ENCODE measurements around the gene BICDL1. TPM values are rescaled to one million over a fixed set of nuclear protein-coding genes. Genes with fewer than 3 reads are reported as not detected.

The BICDL1 gene
- total and polyA plus RNA-seq, 10 of the 15 experiments (the other 5 are each of a cell fraction or from before 2014, with no cell fraction given) = 0.72 to 12.3 (median 4.2) TPM

- TF ChIP-seq JUND (IDR thresholded peaks at IDR 0.05; ENCODE audit: low read depth, low read length) (peak; percentile 45; the same call in 1 of the 2 replicates), BACH1 (IDR thresholded peaks at IDR 0.05; ENCODE audit: borderline replicate concordance) (peak; percentile 100), NR2C1 (IDR thresholded peaks at IDR 0.05) (no peak), ZNF24 (IDR thresholded peaks at IDR 0.05) (no peak), NFYB (IDR thresholded peaks at IDR 0.05; ENCODE audit: insufficient read depth, low read depth, low read length) (peak; percentile 93), RELB (IDR thresholded peaks at IDR 0.05; ENCODE audit: low read depth) (no peak), EP300 (IDR thresholded peaks at IDR 0.05; ENCODE audit: borderline replicate concordance in 1 of 2, control insufficient read depth in 1 of 2, low read depth in 2 of 2, low read length in 2 of 2) (peak in 1 of 2 experiments; percentile 56; a peak in 1 of 4 replicates), YY1 (IDR thresholded peaks at IDR 0.05; ENCODE audit: low read depth, low read length) (peak; percentile 80; the same call in 1 of the 2 replicates), SPI1 (IDR thresholded peaks at IDR 0.05; ENCODE audit: borderline replicate concordance, insufficient read depth, low read depth, low read length) (peak; percentile 46; the same call in 1 of the 2 replicates), RFX5 (IDR thresholded peaks at IDR 0.05; ENCODE audit: low read depth, low read length) (peak; percentile 93), PAX5 (IDR thresholded peaks at IDR 0.05; ENCODE audit: borderline replicate concordance, low read depth, low read length) (0 out of 2 replicates have a peak, but pooled peaks have one; percentile 41), NFIC (IDR thresholded peaks at IDR 0.05; ENCODE audit: low read depth, low read length) (no peak), TCF12 (IDR thresholded peaks at IDR 0.05; ENCODE audit: low read depth, low read length) (peak; percentile 53; the same call in 1 of the 2 replicates), EGR1 (IDR thresholded peaks at IDR 0.05; ENCODE audit: borderline replicate concordance in 1 of 2, low read depth in 2 of 2, low read length in 2 of 2) (0 out of 3 replicates have a peak, but pooled peaks of 1 of the 2 experiments have one; percentile 18), RBBP5 (conservative IDR thresholded peaks at IDR 0.05) (no peak), CREB1 (IDR thresholded peaks at IDR 0.05; ENCODE audit: low read depth) (peak; percentile 95), BMI1 (IDR thresholded peaks at IDR 0.05; ENCODE audit: borderline replicate concordance) (peak; percentile 98), HSF1 (IDR thresholded peaks at IDR 0.05; ENCODE audit: low read depth, low read length) (no peak), ELK1 (IDR thresholded peaks at IDR 0.05; ENCODE audit: low read depth, low read length) (peak; percentile 88), KDM1A (IDR thresholded peaks at IDR 0.05; ENCODE audit: borderline replicate concordance) (no peak), E4F1 (IDR thresholded peaks at IDR 0.05; ENCODE audit: borderline replicate concordance, partially characterized antibody) (peak; percentile 72), ZNF384 (IDR thresholded peaks at IDR 0.05; ENCODE audit: borderline replicate concordance, low read depth, low read length) (no peak; the same call in 1 of the 2 replicates), CREM (IDR thresholded peaks at IDR 0.05; ENCODE audit: low read depth) (peak; percentile 94)
These were observed 98.0 kb downstream of the BICDL1 start (continued) for GRCh38 chr12:120086801-120087621.
